GM18861 (cell line): ENCODE data around the gene KRT7.
"Not testable (repeated sequence)": the region's sequence is repeated elsewhere in the genome, so short reads cannot be mapped to it uniquely, and the experiment has no call there.

Experiments
- ATAC-seq: cut with Tn5 transposase; IDR thresholded peaks from one replicate; pipeline ENCODE4 v1.9.1; 2021; ENCODE audit not compliant: unreplicated experiment

Gene KRT7

DNA sequence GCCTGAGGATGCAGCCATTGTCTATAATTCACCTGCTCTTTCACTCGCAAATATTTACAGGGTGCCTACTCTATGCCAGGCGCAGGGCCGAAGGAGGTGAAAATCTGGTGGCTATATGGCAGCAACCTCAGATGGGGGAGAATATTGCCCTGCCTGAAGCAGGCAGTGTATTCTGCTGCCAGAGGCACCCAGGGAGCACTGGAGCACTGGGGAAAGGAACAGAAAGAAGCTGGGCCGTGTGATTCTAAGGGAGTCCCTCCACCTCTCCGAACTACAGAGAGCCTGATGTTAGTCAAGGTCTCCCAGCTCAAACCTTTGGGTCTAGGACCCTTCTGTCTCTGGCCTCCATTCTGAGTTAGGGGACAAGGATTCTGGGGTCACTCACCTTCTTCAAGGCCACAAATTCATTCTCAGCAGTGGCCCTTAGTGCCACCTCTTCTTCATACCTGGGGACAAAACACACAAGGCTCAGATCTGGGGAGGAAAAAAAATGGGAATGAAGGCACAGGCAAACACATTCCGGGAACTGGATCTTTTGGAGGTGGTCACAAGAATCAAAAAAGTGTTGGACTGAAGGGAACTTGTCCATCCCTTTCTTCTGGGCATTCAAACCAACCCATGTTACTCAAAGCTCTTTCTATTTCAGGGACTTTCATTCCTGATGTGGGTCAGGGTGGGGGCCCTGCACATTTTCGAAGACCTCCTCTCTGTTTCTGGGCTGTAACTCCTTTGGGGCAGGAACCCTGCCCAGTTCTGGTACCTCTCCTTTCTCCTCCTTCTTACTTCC is 22.1 kb downstream of the KRT7 start:
- ATAC-seq = no peak

DNA sequence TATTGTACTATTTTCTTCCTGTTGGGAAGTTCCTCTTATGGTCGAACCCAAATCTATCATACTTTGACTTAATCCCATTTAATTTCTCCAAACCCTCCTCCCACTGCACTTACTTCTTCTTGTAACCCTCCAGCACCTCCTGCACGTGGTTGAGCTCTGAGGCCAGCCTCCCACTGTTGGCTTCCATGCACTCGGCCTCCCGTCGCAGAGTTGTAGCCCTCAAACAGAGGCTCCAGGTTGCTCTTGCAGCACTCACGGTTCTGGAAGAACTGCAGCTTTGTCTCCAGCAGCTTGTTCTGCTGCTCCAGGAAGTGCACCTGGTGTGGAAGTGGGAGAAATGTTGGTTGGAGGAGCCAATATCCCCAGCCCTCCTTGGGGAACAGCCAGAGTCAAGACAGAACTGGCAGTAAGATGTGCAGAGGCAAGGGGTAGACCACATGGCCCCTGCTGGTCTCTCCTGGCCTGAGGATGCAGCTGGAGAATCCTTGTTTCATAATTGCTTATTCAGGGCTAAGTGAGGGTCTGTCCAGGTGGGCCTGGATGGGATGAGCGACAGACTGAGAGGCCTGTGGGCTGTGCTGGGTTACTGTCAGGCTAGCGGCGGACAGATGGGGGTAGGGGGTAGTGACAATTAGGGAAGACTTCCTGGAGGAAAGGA is 23.0 kb downstream of the KRT7 start:
- no peak for ATAC-seq

DNA sequence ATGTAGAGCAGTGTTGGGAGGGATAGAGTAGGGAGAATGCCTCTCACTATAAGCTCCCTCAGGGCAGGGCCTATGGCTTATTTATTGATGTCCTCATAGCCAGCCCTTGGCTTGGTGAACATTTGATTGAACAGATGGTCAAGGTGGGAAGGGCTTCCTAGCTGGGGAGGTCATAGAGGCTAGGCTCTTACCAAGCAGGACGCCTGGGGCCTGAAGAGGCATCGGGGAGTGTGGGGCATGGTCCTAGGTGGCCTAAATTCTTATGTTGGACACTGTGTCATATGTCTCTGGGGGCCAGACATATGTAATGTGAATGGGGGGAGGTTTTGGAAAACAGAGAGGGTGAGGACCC is 23.5 kb downstream of the KRT7 start:
- ATAC-seq = no peak

DNA sequence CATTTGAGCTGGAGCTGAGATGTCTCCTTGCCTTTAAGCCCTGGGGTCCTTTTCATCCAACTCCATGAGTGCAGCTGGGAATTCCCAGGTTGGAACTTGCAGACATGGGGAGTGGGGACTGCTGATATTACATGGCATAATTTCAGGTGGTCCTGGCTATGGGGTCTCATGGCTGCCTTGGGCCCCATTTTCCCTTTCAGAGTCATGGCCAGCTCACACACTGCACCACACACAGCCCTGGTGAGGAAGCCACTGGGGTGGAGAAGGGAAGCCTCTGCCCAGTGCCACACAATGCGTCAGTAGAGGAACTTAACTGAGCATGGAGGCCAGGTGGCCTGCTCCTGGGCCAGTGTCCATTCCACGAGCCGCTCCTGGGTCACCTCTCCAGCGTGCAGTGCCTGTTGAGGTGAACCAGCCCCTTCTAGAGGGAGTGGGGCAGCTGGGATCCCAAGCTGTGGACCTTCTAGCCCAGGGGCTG is 24.1 kb downstream of the KRT7 start:
- ATAC-seq = no peak

DNA sequence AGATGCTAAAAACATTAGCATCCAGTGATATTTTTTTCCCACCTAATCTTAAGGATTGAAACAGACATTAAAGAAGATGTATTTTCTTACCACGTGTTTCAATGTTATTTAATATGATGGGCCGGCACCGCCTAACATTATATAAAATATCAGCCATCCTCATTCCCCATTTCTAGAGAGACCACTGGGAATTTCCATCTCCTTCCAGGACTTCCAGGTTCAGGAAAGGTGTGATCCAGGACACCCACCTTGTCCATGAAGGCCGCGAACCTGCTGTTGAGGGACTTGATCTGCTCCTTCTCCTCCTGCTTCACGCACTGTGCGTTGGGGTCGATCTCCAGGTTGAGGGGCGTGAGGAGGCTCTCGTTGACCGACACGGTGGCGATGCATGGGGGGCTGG is 24.9 kb downstream of the KRT7 start:
- not testable (repeated sequence) for ATAC-seq

DNA sequence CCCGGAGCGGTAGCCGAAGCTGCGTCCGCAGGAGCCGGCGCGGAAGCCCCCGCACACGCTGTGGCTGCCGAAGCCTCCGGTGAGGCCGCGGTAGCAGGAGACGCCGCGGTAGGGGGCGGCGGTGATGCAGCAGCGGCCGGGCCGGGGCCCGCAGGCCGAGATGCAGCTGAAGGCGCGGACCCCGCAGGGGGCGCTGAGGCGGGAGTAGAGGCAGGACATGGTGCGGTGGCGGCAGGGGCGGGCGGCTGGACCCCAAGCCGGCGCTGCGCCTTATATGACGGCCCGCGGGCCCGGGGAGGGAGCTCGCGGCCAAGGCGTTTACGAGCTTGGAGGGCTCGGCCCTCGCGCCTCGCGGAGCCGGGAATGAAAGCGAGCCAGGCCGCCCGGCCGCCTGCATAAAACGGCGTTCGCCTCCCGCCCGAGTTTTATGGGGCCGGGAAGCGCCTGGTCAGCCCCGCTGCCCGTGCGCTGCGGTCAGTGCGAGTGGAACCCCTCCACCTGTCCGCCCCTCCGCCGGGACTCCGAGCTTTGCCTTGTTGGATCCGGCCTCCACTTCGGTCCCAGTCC is 25.4 kb downstream of the KRT7 start:
- ATAC-seq = no peak

DNA sequence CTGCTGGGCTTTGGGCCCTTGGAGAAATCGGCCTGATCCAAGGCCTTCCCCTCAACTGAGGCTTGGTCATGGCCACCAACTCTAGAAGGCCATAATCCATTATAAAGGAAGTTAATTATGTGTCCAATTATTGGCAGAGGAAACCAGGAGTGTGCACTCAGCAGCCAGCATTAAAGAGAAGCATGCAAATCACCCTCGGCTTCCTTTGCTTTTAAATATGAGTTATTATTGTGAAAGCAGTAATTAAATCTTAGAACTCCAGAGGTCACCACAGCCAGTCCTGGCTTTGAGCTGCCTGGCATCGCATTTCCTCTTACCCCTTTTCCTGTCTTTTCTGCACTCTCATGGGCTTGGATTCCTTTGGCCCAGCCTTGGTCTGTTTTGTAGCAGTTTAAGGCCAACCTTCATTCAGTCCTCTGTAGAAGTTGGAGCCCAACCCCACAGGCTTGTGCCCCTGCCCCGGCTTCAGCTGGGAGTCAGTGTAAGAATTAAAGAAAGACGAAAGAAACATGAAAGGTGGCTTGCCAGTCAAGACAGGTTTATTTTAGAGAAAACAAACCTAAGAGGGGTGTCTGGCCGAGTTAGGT is 26.7 kb downstream of the KRT7 start:
- ATAC-seq = no peak

DNA sequence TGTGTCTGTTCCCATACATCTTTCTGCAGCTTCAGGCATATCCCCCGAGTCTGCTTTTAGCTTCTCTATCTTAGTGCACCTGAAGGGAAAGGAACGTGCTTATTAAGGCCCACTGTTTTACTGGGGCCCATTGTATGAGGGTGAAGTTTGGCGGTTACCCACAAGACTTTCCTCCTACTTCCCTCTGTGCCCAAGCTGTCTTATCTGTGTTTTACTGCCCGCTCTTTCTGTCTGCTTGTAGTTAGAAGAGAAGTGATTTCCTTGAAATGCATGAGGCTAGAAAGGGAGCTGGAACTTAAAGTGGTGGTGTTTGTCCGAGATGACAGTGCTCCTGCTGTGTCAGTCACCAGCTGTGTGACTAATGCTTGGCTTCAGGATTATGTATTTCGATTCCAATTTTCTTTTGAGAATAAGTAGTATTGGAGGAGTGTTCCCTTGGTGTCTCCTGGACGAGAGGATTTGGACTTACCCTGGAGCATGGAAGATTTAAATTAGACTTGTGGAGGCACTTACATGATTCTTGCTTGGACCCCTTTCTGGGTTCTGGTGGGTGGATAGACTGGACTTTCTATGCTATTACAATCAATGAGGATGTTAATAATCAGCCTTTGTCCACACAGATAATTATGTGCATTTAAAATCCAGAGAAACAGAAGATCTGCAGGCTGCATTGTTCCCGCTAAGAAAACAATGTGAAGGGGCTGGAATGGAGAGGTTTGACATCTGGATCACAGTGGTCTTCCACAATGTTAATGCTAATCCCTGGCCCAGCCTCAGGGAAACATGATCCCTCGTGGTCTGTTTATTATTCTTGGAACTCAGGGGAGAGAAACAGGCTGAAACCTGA is 27.5 kb downstream of the KRT7 start:
- ATAC-seq = no peak

DNA sequence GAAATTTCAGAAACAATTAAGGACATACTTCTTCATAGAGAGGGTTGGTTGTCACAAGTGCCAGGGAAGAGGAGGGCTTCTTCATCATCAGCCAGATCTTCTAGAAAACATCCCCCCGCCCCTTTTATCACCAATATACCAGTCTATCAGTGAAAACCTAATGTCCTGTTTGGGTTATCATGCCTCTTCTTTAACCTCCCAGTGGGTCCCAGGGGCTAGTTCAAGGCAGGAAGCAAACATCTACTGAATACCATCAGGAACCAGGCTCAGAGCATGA is 28.1 kb downstream of the KRT7 start:
- no peak for ATAC-seq

DNA sequence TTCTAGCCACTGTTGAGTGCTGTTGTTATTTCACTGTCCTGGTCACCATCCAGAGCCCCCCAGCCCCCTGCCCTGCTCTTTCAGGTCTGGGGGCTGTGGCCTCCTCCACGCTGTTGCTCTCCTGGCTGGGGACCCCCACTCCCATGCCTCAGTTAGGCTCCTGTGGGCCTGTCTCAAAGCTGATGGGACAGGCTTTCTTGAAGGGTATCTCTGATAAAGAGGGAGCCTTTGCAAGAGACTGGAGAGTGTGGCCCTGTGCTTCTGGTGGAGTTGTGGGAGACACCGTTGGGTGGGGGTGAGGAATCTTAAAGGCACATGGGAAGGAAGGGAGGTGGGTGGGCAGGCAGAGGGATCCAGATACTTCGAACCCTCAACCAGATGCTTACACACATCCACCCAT is 29.2 kb downstream of the KRT7 start:
- ATAC-seq = no peak

DNA sequence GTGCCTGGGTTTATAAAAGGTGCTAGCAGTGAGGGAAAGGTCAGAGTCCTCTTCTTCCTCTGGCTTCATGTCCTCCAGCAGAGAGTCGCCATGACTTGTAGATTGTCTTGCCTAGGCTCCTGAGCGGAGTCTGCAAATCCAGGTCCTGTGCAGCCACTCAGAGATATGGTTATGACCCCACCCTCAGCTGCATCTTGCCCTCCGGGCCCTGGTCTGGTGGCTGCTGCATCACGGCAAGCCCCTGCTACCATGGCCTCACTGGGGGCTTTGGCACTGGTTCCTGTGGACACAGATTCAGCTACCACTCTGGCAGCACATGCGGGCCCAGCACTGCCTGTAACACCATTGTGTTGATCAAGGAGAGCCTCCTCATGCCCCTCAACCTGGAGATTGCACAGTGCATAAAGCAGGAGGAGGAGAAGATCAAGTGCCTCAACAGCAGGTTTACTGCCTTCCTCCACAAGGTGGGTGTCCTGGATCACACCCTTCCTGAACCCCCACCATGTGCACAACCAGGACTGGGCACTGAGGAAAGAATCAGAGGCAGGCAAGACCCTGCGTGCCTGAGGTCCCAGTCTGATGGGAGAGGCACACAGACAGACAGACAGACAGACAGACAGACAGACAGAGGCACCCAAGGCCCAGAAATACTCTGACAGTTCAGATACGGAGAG is 30.9 kb downstream of the KRT7 start:
- ATAC-seq = no peak

DNA sequence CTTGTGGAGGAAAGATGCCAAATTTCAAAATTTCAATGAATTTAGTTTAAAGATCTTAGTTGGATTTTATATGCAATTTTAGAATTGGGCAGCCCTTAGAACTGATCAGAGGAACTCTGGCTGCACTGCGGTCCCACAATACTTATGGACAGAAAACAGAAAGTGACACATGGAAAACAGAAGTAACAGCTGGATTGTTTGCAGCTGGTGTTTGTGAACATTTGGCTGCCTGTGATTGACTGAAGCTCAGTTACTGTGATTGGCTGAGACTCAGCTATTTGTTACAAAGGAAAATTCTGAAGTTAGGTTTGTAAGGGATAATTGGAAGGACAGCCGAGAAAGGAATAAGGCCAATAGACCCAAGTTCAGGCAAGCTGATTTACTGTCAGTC is 31.4 kb downstream of the KRT7 start:
- no peak for ATAC-seq

DNA sequence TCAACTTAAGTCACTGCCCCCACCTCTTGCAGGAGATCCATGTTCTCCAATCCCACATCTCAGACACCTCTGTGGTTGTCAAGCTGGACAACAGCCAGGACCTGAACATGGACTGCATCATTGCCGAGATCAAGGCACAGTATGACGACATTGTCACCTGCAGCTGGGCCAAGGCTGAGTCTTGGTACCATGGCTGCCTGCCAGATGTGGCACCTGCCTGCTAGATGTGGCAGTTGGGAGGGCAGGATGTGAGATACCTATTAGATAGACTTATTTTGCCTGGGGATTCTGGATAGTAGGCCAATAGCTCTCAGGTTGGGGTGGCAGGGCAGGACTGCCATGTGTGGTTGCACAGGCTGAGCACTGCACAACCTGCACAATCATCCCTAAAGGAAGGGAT is 33.5 kb downstream of the KRT7 start:
- no peak for ATAC-seq

DNA sequence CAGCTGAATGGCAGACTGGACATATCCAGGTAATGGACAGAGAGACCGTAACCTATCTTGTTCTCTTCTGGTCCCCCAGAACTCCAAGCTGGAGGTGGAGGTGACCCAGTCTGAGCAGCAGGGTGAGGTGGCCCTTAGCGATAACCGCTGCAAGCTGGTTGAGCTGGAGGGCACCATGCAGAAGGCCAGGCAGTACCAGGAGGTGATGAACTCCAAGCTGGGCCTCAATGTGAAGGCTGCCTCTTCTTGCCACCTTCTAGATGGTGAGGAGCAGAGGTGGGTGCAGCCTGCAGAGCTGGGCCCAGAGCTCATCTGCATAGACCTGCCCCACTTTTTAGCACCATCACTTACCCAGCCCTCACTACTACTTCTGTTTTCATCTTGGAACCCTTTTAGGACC is 34.2 kb downstream of the KRT7 start:
- no peak for ATAC-seq

DNA sequence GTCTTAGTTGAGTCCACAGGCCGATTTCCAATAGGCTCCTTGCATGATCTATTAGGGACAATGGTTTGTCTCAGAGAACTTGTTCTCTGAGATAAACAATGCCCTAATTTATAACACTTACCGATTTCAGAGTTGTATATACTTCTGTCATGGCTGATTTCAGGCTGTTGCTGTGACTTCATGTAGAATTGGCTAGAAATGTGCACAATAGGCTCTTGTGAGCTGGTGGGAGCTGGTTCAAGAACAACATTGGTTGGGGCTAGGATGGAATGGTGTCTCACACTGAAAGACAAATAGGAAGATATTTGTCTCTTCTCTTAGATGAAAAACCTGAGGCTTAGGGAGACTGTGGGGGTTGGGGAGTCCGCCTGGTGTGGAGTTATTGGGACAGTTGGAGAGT is 34.7 kb downstream of the KRT7 start:
- no peak for ATAC-seq

DNA sequence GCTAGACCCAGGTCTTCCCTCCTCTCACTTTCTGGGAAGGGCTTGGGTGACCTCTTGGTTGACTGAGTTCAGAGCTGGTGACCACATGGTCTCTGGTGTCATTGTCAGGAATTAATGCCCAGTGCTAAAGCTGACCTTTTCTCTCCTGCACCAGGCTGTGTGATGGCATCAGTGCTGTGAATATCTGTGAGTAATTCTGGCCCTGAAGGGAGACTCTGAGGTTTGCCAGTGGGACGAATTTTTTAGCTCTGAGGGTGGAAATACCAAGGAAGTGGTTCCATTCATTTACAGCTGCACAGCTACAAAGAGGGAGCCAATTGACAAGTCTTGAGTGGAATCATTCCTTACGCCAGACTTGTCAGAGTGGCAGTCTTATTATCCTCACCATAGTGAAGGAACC is 35.2 kb downstream of the KRT7 start:
- ATAC-seq = no peak

DNA sequence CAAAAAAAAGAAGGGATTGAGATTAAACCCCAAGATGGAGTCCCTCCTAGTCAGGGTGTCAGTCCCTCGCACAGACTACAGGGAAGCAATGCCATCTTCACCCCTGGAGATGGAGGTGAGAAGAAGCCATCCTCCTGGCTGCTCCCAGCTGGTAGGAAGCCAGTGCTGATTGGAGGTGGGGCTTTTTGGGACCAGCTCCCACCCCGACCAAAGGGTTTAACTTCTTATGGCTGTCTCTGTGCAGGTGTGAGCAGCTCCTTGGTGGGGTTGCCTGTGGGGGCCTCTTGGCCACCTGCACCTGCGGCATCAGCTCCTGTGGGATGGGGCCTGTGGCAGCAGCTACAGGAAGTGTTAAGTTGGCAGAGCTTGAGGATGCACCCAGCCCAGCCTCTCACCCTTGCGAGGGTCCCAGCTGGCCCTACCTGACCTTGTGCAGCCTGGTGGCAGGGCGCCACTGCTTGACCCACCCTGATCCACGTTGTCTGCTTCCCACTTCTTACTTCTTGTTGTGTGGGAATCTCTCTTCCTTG is 37.6 kb downstream of the KRT7 start:
- ATAC-seq = no peak

DNA sequence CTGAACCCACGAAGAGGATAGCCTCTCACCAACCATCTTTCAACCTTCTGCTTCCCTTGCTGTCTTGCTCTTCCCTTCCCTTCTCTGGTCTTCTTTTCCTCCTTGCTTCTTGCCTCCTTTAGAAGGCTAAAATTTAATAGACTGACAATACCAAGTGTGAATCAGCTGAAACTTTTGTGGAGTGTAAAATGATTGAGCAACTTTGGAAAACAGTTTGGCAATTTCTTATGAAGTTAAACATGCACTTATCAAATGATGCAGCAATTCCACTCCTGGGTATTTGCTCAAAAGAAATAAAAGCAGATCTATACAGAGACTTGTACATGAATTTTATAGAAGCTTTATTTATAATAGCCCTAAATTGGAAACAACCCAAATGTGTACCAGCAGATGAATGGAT is 38.1 kb downstream of the KRT7 start:
- no peak for ATAC-seq

DNA sequence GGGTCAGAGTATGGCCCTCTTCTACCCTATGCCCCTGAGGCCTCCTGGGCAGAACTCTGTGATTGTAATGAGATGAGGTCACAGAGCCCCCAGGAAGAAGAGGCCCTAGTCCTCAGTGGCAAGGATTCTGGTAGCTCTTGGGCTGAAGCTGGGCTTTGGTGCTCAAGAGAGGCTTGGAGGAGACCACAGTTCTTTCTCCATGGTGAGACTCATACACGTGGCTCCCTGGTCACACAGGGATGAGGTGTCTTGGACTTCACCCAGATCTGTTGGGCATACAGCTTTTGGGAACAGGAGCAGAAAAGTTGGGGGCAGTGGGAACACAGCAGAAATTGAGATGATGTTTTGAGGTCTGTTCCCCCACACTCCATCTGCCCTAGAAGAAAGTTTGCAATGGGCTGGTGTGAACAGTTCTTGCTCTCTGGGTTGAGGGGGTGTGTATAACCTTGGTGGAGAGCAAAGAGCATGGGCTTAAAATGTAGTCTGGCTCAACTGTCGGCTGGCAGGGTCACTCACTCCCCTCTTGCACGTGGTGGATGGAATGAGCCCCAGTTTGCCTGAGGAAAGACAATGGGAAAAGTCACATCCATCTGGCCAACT is 41.6 kb downstream of the KRT7 start, which contains the start of gene KRT86:
TSS of gene KRT86 (plus strand) at position 125 of the 600 bp plus-strand sequence. CDS start 27,272 bp downstream, outside the sequence.
- ATAC-seq = no peak

DNA sequence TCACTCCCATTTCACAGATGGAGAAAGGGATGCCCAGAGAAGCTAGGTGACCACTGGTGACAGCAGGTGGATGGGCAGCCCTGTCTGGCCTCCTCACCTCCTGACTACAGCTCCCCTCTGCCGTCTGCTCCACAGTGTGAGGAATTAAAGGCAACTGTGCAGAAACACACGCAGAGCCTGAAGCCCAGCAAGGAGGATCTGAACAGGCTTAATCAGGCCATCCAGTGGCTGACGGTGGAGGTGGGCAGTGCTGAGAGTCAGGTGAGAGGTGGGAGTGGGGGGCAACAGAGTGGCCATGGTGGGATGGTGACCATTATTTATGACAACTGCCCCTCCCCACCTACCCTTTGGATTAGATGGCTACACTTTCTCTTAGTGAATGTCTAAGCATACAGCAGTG is 42.6 kb downstream of the KRT7 start:
- no peak for ATAC-seq
